Activated CD4-positive, alpha-beta T cell treated with anti-CD3 and anti-CD28 coated beads, Interleukin-10, Interleukin-2, amounts not matched to agents 100 ng/mL and 50 ng/mL, durations not matched to agents 16 hours and 8 hours (primary cell): ENCODE measurements around the gene DDTL.
A peak's percentile ranks its signal among the peaks of the same experiment; 100 is the strongest.
"Not testable (repeated sequence)": the region's sequence is repeated elsewhere in the genome, so short reads cannot be mapped to it uniquely, and the experiment has no call there.

Experiments
- DNase-seq: peaks from one replicate; pipeline ENCODE4 v3.0.0-alpha.2; 2020

The DDTL gene

GRCh38 chr22:23966568-23966967 lies at the start of gene DDTL:
Gene DDTL (plus strand): TSS chr22:23966888. CDS start chr22:23966915, 27 bp downstream.
- not testable (repeated sequence) for DNase-seq

GRCh38 chr22:23920267-23920611 lies 46.4 kb upstream of the DDTL start:
- not testable (repeated sequence) for DNase-seq

- not testable (repeated sequence) for DNase-seq
Observed at GRCh38 chr22:23921586-23922201, 45.0 kb upstream of the DDTL start.

- no peak for DNase-seq
Observed at GRCh38 chr22:23922921-23923320, 43.8 kb upstream of the DDTL start.

GRCh38 chr22:23925020-23925606 lies 41.6 kb upstream of the DDTL start:
- no peak for DNase-seq

- DNase-seq = no peak
Observed at GRCh38 chr22:23926561-23926960, 40.1 kb upstream of the DDTL start.

GRCh38 chr22:23938328-23939016 lies 28.2 kb upstream of the DDTL start:
- no peak for DNase-seq

GRCh38 chr22:23939017-23939357 lies 27.7 kb upstream of the DDTL start:
- no peak for DNase-seq

- not testable (repeated sequence) for DNase-seq
Observed at GRCh38 chr22:23940166-23940565, 26.5 kb upstream of the DDTL start.

GRCh38 chr22:23947391-23947790 lies 19.3 kb upstream of the DDTL start:
- DNase-seq = not testable (repeated sequence)

GRCh38 chr22:23949764-23950163 lies 16.9 kb upstream of the DDTL start:
- not testable (repeated sequence) for DNase-seq

- DNase-seq = not testable (repeated sequence)
Observed at GRCh38 chr22:23951383-23951782, 15.3 kb upstream of the DDTL start.

GRCh38 chr22:23952794-23953405 lies 13.8 kb upstream of the DDTL start:
- DNase-seq = not testable (repeated sequence)

- DNase-seq = not testable (repeated sequence)
Observed at GRCh38 chr22:23953485-23953884, 13.2 kb upstream of the DDTL start.

GRCh38 chr22:23954193-23954990 lies 12.3 kb upstream of the DDTL start:
- not testable (repeated sequence) for DNase-seq

GRCh38 chr22:23954991-23955305 lies 11.7 kb upstream of the DDTL start:
- not testable (repeated sequence) for DNase-seq

GRCh38 chr22:23955886-23956285 lies 10.8 kb upstream of the DDTL start:
- not testable (repeated sequence) for DNase-seq

- peak; percentile 82 for DNase-seq
Observed at GRCh38 chr22:23956301-23956900, 10.3 kb upstream of the DDTL start.

- DNase-seq = not testable (repeated sequence)
Observed at GRCh38 chr22:23961084-23961771, 5.5 kb upstream of the DDTL start, which contains the start of gene GSTT2B. Gene GSTT2B (minus strand): TSS chr22:23961195. CDS start chr22:23961131, 64 bp downstream.

- not testable (repeated sequence) for DNase-seq
Observed at GRCh38 chr22:23966094-23966493, 594 bp upstream of the DDTL start.

- DNase-seq = no peak
Observed at GRCh38 chr22:23969071-23969470, 2.4 kb downstream of the DDTL start.

GRCh38 chr22:23970201-23970641 lies 3.5 kb downstream of the DDTL start:
- DNase-seq = no peak
